ENCODE measurements around the gene MRPL12.
A peak's percentile ranks its signal among the peaks of the same experiment; 100 is the strongest.

MRPL12 gene

DNA sequence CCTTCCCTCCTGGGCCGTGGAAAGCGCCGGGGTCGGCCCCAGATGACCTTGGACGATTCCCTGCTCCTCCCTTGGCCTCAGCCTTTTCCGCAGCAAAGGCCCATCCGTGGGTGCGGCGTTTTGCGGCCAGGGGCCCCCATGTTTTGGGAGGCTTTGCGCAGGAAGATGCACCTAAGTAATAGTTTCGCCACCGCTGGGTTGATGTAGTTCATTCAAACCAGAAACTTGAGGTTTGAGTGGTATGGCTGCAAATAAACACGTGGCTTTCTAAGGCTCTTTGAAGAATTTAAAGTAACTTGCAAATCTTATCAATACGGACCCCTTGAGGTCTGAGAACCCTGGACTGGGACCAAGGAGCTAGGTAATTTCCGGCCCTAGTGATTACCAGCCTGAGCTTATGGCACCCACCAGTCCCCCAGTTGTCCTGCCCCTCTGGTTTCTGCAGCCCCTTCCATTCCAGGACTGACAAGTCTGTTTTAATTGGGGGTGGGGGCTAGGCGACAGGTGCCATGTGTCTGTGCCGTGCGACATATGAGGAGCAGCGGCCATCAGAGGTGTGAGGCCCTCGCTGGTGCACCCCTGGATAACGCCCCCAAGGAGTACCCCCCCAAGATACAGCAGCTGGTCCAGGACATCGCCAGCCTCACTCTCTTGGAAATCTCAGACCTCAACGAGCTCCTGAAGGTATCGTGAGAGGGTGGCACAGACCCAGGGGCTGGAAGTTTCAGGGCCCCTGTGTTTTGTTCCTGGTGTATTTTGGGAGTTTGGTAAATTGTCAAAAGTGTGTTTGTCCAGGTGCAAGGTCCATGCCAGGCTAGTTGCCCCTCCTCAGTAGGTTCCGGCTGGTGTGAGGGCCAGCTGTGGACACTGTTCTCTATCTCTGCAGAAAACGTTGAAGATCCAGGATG lies 834 bp downstream of the MRPL12 start:
- no peak for DNase-seq

DNA sequence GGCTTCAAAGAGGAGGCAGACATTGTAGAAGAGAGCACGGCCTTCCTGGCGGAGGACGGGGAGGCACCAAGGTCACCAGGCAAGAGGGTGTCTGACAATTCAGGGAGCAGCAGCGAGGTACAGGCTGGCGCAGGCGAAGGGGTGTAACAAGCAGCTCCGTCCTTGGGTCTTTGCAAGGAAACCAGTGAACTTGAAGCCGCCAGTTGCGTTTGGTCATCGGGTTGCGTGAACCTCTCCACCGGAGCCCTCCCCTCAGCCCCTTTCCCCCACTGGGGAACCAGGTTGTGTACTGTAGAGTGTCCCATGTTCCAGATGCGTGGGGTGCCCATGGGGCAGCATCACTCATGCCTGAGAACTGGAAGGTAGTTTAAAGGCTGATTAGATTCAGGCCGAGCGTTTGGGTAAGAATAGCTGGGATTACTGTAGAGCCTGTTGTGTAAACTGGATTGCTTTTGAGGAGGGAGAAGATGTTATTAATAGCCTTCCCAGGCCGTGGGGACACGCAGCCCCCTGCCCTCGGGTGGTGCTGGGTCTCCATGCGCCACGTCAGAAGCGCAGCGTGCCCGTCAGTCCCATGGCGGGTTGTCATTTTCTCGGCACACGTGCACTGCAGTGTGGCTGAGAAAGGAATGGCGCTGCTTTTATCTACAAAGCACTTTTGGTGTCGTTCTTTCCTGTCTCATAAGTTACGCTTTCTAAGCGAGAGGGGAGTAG lies 2.5 kb downstream of the MRPL12 start:
- DNase-seq = no peak

DNA sequence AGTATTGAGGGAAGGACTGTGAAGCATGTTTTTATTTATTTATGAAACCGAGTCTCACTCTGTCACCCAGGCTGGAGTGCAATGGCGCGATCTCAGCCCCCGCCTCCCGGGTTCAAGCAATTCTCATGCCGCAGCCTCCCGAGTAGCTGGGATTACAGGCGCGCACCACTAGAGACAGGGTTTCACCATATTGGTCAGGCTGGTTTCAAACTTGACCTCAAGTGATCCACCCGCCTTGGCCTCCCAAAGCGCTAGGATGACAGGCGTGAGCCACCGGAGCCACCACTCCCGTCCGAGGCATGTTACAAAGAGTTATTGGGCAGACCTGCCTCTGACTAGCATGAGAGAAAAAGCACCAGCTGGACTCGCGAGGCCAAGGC lies 3.1 kb downstream of the MRPL12 start:
- no peak for DNase-seq

DNA sequence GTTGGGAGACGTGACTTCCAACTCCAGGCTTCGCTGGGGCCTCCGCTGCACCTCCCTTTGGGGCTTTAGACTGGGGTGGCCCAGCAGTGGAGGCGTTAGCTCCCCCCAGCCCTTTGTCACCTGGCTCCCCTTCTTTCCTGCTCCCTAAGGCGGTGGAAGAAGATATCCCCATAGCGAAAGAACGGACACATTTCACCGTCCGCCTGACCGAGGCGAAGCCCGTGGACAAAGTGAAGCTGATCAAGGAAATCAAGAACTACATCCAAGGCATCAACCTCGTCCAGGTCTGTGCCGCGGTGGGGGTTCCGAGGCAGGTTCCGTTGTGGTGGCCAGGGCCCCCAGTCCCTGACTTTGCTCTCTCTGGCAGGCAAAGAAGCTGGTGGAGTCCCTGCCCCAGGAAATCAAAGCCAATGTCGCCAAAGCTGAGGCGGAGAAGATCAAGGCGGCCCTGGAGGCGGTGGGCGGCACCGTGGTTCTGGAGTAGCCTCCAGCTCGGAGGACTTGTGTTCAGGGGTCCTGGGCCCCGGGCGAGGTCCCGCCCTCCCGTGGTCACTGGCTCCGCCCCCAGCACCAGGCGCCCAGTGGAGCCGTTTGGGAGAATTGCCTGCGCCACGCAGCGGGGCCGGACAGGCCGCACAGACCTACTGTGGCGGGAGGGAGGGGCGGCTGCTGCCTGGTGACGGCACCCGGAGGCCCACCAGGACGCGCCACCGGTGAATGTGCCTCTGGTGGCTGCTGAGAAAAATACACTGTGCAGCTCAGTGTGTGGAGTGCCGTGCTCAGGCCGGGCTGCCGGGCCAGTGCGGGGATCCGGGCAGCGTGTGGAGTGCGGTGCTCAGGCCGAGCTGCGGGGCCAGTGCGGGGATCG lies 3.8 kb downstream of the MRPL12 start:
- DNase-seq = no peak

DNA sequence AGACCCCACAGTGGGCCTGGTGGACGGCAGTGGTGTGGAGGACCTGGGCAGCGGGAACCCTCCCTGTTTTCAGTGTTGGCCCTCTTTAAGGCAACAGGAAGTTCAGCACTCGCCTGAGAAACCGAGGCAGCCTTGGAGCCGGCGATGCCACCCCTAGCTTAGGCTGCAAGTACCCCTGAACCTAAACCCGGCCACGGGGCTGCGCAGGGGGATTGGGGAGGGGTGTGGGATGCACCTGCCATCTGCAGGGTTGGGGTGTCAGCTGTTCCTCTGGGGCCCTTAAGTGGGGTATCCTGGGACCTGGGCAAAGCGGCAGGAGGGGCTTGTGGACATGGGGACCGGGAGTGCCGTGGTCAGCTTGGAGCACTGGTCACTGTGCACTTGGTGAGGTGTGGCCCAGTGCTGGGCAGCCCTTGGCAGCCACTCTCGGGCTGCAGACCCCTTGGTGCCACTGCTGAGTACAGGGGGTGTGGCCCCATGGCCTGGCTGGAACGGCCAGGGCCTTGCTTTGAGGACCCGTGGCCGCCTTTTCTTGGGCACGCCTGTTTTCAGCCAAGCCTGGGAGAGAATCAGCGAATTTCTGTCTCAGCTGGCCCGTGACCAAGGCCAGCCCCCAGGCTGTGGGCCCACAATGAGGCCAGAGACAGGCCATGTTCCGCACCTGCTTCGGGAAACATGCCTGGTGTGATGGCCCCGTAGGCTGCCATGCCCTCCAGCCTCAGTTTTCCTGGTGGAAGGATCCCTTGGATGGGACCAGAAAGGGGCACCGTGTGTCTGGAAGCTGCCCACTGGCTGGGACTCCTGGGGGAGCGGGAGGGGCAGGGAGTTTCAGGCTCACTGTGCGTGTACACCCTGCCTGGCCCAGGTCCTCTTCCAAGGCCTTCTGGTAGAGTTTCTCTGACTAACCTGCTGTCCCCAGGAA lies 4.8 kb downstream of the MRPL12 start:
- DNase-seq = no peak

DNA sequence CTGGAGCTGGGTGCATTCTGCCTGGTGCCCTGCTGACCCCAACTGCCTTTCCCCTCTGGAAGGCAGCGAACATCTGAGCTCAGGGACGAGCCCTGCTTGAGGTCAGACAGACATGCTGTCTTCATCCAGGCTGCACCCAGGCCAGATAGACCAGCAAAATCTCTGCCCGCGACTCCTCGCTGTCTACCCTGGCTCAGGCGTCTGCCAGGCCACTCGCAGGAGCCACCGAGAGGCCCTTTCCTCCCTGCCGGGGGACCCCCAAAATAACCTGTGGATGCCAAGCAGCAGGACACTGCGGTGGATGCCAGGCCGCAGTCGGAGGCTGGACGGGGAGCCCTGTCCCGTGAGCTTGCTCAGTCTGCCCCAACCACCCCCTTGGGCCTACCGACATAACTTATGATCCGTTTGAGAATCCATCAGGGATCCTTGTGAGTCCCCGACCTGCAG lies 5.6 kb downstream of the MRPL12 start:
- DNase-seq = no peak

DNA sequence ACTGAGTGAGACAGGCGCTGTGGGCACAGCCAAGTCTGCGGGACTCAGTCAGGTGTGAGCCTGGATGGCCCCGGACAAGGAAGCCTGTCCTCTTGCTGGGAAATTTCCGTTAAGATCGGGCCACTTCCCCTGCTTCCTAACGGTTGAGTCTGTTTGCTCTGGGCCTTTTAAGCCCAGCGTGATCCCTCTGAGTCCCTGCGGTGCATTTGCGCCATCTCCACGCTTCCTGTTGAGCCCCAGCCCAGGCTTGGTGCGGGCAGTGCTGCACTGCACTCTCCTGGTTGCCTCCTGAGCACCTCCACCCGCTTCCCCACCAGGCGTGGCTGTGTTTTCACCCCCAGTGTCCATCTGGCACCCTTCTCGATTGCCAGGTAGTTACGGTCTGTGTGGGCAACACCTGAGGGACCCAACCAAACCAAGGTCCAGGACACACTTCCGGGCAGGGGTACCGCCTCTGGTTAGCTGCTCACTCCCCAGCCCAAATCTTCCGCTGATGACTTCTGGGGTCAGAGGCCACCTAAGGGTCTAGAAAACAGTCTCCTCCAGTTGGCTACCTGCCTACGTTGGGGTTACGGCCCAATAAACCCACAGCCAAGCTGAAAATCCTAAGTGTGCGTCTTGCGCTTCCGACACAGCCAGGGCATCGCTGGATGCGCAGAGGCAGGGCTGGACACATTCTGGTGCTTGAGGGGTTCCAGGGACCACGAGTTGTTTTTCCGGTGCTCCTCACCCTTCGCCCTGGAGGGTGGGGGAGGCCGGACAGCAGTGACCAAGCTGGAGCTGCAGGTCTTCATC lies 7.5 kb downstream of the MRPL12 start:
- DNase-seq = no peak

DNA sequence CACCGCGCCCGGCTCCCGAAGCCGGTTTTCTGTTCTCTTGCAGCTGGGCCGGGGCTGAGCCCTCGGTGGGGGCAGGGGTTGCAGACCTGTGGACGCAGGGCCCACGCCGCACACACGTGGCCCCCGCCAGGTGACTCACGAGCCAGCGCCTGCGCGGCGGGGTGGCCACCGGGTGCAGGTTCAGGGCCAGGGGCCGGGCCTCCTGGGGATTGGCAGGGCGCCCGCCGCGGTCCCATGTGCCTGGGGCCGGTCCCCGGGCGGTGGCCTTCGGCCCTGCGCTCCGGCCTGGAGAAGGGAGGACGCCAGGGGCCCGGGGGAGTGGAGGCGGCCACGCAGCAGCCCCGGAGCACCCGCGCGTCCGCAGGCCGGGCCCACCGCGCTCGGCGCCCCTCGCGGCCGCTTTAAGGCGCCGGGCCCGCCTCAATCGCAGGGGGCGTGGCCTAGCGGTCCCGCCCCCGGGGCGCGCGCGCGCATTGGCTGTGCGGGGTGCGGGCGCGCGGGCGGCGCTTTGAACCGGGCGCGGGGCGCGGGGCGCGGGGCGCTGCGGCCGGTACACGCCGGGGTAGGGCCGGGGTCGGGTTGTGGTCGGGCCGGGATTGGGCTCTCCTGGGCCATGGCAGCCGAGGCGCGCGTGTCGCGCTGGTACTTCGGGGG lies 8.8 kb downstream of the MRPL12 start, which contains the start of gene SLC25A10:
SLC25A10 (plus strand) TSS at position 471 of the 654 bp plus-strand sequence; CDS start at position 614, 143 bp downstream.
- peak; percentile 71 for DNase-seq

DNA sequence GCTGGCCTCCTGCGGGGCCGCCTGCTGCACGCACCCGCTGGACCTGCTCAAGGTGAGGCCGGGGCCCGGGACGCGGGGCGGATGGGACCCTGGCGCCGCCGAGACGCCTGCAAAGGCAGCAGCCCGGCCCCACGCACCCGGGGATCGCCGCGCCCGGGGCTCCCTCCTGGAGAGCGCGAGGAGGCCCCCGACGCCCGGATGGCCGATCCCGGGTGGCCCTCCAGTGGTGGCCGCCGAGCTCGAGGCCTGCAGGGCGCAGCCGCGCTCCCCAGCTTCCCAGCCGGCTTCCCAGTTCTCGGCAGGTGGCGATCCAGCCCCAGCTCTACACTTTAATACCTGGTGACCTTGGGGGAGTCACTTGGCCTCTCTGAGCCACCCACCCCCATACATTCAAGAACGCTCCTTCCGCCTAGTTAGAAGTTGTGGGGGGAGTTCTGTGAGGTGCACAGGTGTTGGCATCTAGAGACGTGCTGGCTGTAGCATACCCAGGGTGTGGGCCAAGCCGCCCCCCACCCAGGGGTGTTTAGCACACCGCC lies 9.4 kb downstream of the MRPL12 start:
- no peak for DNase-seq

DNA sequence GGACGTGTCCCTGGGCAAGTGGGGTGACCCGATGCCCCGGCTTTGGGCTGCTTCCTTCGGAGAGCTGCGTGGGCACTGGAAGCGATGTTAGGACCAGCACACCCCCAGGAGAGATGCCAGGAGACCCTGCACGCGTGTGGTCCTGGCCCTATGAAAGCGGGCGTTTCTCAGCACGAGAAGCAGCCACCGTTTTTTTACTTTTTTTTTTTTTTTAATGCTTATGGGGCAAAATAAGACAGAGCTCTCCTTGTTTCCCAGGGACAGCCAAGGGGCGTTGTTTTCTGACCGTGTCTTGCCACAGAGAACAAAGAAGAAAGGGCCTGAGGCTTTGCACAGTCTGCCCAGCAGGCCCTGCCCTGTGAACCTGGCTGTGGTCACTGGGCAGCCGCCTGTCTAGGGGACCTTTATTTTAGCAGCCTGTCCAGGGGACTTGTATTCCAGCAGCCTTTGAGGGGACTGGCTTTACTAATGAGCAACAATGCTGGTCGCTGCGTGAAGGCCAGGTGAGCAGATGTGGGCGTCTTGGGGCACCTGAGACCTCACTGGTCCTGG lies 9.9 kb downstream of the MRPL12 start:
- DNase-seq = no peak

DNA sequence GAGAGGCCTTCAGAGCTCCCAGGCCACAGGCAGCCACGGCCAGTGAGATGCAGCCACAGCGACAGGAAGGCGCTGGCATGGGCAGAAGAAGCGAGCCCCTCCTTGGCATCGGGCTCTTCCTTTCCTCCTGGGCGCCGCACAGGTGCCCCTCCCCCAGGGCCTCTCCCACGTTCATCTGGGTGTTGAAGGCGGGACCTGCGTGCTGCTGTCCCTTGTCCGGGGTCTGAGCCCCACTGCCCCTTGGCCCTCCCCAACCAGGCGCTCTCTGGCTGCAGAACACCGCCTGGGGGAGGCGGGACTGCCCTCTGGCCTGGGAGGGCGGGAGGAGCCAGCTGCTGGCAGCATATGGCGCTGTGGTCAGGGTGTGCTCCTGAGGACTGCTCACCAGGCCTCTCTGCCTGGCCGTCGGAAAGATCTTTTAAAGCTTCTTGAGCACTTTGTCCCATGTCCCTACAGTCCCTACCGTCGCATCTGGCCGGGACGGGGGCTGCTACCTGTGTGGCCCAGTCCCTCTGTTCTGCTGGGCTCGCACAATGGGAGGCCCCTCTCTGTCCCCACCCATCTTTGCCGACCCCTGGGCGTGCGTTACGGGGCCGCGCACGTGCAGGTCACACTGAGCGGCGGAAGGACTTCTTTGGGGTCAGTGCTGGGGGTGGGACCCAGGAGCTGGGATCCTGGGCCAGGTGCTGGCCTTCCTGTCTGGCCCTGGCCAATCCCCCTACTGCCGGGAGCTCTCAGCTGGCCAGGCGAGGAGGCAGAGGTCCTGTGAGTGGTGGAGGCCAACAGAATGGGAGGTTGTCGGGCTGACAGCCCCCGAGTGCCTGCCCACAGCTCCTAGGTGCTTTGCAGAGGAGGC lies 10.6 kb downstream of the MRPL12 start:
- DNase-seq = no peak

DNA sequence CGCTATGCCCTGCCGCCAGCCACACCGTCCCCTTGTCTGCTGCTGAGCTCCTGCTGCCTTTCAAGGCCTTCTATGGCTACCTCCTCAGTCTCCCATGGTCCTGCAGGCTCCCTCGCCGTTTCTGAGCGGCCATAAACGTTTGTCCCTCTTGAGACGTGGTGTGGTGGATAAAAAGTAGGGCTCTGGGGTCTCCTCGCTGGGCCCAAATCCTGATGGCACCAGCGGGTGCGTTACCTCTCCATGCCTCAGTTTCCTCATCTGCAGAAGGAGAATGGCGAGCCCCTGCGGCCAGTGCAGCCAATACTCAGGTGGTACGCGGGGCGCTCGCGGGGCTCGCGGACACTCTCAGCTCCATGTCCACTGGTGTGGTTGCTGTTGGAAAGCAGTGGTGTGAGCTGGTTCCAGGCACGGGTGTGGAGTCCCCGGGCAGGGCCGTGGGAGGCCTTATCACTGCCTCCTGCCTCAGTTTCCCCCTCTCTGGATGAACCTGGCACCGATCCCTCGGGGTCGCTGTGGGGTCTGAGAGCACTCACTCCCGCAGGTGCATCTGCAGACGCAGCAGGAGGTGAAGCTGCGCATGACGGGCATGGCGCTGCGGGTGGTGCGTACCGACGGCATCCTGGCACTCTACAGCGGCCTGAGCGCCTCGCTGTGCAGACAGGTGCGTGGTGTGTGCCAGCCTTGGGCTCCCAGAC lies 11.4 kb downstream of the MRPL12 start:
- no peak for DNase-seq

DNA sequence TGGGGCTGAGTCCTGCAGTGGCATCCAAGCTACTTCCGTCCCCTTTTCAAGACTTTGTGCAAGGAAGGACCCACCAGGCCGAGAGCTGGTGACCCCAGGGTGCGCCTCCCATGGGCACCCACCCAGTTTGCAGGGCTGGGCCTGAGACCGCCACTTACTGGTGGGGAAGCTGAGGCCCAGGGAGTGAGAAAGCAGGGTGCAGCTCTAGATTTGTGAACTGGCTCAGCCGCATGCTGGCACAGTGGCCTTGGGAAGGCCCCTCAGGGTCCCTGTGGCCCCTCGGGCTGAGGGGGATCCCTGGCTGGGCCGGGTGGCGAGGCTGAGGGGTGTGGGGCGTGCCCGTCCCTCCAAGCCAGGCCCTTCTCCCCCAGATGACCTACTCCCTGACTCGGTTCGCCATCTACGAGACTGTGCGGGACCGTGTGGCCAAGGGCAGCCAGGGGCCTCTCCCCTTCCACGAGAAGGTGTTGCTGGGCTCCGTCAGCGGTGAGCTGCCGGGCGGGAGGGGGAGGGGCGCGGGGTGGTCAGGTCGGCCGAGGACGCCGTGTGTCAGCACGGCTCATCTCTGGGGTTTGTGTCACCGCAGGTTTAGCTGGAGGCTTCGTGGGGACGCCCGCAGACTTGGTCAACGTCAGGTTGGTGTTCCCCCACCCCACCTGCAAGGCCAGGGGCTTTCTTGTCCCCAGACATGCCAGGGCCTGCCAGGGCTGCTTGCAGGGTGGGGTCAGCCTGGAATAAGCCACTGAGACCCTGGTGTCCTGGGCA lies 12.1 kb downstream of the MRPL12 start:
- no peak for DNase-seq

DNA sequence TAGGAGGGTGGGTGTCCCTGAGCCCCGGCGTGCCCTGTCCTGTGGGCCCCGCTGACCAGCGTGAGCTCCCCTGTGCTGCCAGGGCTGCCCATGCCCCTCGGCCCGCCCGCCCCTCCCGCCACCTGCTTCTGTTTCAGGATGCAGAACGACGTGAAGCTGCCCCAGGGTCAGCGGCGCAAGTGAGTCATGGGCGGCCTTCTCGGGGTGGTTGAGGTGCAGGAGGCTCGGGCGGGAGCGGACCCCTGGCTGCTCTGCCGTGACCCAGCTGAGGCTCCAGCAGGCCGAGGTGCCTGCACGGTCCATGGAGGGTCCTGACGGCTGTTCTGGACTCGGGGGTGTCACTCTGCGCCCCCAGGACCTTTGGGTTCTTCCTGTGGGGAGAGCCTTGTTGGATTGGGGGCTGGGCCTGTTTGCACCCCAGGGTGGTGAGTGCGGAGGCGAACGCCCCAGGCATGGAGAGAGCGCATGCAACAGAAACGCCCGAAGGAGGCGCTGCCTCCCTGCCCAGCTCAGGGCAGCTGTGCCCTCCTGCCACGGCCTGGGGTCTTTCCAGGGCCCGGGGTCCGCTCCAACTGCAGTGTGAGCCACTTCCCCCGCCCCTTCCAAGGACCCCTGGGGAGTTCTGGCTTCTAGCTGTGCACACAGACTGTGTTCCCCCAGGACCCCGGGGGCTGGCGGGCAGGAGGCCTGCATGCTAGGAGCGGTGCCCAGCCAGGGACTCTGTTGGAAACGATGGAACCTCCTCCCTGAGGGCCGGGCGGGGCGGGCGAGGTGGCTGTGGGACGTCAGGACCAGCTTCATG lies 12.9 kb downstream of the MRPL12 start:
- no peak for DNase-seq

DNA sequence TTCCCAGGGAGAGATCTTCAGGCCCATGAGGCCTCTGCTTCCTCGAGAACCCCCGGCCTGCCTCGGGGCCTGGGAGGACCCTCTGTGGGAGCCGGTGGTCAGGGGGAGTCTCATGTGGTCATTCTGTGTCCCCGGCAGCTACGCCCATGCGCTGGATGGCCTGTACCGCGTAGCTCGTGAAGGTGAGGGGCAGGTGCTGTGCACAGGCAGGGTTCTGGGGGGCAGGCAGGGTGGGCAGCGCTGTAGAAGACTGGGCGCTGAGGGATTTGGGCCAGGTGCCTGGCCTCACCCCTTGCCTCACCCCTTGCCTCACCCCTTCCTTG lies 13.5 kb downstream of the MRPL12 start:
- no peak for DNase-seq

DNA sequence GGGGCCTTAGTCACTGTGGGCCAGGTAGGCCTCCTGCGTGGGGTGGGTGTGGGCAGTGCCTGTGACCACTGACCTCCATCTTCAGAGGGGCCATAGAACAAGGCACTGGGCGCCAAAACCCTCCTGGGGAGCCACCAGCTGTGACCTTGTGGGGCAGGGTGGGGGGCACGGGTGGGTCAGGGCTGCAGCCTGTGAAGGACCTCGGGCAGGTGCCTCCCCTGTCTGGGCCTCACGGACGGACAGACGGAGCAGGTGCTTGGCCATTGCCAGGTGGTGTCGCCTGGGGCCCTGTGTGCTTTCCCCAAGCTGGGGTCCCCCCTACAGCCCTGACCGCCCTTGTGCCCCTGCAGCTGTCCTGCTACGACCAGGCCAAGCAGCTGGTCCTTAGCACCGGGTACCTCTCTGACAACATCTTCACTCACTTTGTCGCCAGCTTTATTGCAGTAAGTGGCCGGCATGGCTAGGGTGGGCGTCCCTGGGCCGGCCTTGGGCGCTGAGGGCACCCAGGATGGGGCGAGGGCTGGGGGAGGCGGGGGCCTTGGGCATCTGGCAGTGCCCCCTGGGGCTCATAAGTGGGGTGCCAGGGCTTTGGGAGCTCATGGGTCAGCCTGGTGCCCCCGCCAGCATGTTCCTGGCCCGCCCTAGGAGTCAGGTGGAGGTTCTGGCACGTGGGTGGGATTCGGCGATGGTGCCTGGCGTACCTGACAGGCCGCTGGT lies 14.0 kb downstream of the MRPL12 start:
- DNase-seq = no peak
